Activated CD8-positive, alpha-beta T cell treated with anti-CD3 and anti-CD28 coated beads for 36 hours (primary cell): ENCODE results near the gene SPATA2. TPM values are rescaled to one million over a fixed set of nuclear protein-coding genes. Genes with fewer than 3 reads are reported as not detected.
"Not testable (repeated sequence)": the region's sequence is repeated elsewhere in the genome, so short reads cannot be mapped to it uniquely, and the experiment has no call there.

ENCODE experiments used
- ATAC-seq: fragments of 200-7000 bp; cut with Tn5 transposase; one replicate; pipeline ENCODE4 v1.10.0; 2021; ENCODE audit warnings: mild to moderate bottlenecking, moderate library complexity
- CTCF ChIA-PET: fragments of 350-600 bp; sonication (Branson Sonifier 250); formaldehyde crosslinking; loops from one replicate; lab custom pipeline; 2021; ENCODE audit warnings: antibody characterized with exemption; lab: Charles Lee
- POLR2A ChIA-PET: fragments of 350-600 bp; sonication (Branson Sonifier 250); formaldehyde crosslinking; loops from one replicate; lab custom pipeline; 2021; ENCODE audit warnings: antibody characterized with exemption; lab: Charles Lee
- DNase-seq: peaks from one replicate; pipeline ENCODE4 v3.0.0-alpha.2; 2020
- H3K27ac Mint-ChIP-seq: one replicate; pipeline ENCODE4 v1.8.0; 2021; ENCODE audit warnings: mild to moderate bottlenecking, mixed read lengths
- H3K27me3 Mint-ChIP-seq: one replicate; pipeline ENCODE4 v1.8.0; 2021; ENCODE audit warnings: mixed read lengths
- H3K36me3 Mint-ChIP-seq: one replicate; pipeline ENCODE4 v1.8.0; 2021; ENCODE audit warnings: low read depth, mixed read lengths
- H3K4me1 Mint-ChIP-seq: one replicate; pipeline ENCODE4 v1.8.0; 2021; ENCODE audit warnings: low read depth, mixed read lengths
- H3K4me3 Mint-ChIP-seq: one replicate; pipeline ENCODE4 v1.8.0; 2021; ENCODE audit warnings: mild to moderate bottlenecking, moderate library complexity, mixed read lengths
- H3K9me3 Mint-ChIP-seq: one replicate; pipeline ENCODE4 v1.8.0; 2021; ENCODE audit warnings: mixed read lengths
- intact Hi-C: fragments of 100-400 bp; cut with micrococcal nuclease; formaldehyde crosslinking; loops from one replicate; pipeline ENCODE4 v1.10.0; 2022
- total RNA-seq, 2 experiments: library from RNA; stranded (reverse); gene quantifications; one replicate each; pipeline ENCODE4 v1.2.3, GENCODE V29; 2021
- TF ChIP-seq, protein P1 (sequence below): fragments of 200-600 bp; IDR thresholded peaks from one replicate; pipeline ENCODE4 v1.8.0; 2022; ENCODE audit warnings: antibody characterized with exemption, mild to moderate bottlenecking

The SPATA2 gene, protein sequence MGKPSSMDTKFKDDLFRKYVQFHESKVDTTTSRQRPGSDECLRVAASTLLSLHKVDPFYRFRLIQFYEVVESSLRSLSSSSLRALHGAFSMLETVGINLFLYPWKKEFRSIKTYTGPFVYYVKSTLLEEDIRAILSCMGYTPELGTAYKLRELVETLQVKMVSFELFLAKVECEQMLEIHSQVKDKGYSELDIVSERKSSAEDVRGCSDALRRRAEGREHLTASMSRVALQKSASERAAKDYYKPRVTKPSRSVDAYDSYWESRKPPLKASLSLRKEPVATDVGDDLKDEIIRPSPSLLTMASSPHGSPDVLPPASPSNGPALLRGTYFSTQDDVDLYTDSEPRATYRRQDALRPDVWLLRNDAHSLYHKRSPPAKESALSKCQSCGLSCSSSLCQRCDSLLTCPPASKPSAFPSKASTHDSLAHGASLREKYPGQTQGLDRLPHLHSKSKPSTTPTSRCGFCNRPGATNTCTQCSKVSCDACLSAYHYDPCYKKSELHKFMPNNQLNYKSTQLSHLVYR
- total RNA-seq = 1 to 10 TPM; 6.2 to 7.4 TPM

DNA sequence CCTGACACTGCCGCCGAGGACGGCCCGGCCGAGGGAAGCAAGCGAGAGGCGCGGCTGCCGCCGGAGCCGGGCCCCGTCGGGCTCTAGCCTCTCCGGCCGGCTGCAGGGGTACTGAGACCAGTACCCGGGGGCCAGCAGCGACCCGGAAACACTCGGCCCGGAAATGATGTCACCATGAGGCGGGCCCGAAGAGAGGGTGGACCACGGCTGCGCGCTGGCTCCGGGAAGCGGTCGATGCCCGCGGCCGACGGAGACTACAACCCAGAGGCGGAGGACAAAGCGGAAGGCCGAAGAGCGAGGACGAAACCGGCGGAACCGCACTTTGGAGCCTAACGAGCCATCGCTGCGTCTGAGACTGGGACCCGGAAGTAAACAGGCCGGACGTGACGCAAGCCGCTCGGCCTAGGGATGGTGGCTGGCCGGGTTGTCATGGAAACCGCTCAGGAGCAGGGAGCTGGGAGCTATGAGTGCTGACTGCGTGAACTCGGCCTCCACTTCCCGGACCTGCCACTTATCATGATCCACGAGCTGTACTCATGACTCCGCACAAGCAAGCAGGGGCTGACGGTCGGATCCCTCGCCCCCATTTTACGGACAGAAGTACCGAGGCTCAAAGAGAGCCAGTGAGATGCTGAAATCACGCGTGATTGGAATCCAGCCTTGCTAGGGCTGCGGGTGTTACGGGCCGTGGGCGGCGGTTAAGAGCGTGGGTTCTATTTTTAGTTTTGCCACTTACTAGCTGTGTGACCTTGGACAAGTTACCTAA is at the start of gene SPATA2:
SPATA2 (minus strand) TSS at position 150 of the 766 bp plus-strand sequence. CDS start 7,039 bp downstream, outside the sequence.
- TF ChIP-seq, protein P1, sequence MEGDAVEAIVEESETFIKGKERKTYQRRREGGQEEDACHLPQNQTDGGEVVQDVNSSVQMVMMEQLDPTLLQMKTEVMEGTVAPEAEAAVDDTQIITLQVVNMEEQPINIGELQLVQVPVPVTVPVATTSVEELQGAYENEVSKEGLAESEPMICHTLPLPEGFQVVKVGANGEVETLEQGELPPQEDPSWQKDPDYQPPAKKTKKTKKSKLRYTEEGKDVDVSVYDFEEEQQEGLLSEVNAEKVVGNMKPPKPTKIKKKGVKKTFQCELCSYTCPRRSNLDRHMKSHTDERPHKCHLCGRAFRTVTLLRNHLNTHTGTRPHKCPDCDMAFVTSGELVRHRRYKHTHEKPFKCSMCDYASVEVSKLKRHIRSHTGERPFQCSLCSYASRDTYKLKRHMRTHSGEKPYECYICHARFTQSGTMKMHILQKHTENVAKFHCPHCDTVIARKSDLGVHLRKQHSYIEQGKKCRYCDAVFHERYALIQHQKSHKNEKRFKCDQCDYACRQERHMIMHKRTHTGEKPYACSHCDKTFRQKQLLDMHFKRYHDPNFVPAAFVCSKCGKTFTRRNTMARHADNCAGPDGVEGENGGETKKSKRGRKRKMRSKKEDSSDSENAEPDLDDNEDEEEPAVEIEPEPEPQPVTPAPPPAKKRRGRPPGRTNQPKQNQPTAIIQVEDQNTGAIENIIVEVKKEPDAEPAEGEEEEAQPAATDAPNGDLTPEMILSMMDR = no peak
- ATAC-seq (peak; percentile 82), DNase-seq (peak; percentile 97)
- ChIA-PET POLR2A (interaction anchor here (0.6 to 4.2 kb wide), 7 partner anchors 12 to 195 kb away, joined by 3 to 22 read pairs (median 3); partner anchors contain the start of gene RNF114), CTCF (interaction anchor here (0.6 to 1.9 kb wide), 8 partner anchors 12 to 254 kb away, joined by 3 to 11 read pairs (median 5); partner anchors contain the start of gene RNF114)
- intact Hi-C loops = no loop called here
- no peaks in the 10 kb centered on the region for H3K27me3 Mint-ChIP-seq
- no peaks in the 10 kb centered on the region for H3K36me3 Mint-ChIP-seq
- H3K4me3 Mint-ChIP-seq = peak within 1 kb of the TSS; percentile 95
- peak within 1 kb of the TSS; percentile 100 for H3K27ac Mint-ChIP-seq
- peaks cover 30% of the 10 kb centered on the region for H3K4me1 Mint-ChIP-seq
- H3K9me3 Mint-ChIP-seq = no peaks in the 10 kb centered on the region

DNA sequence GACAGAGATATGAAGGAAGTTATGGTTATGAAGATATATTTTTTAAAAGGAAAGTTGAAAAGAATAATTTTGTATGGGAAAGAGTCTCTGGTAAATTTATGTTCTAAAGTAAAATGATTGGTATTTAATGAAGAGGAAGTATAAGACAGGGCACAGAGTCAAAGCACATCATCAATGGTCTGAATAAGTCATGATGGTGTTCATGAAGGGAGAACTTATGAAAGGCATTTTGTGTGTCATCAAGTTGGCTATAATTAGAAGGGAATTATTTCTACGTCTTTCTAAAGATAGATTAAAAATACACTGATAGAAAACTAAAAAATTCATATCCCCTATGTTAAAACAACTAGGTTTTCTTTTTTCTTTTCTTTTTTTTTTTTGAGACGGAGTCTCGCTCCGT is 46.1 kb upstream of the SPATA2 start:
- intact Hi-C loops = no loop called here
- Mint-ChIP-seq H3K36me3 (peaks cover 16% of the 10 kb centered on the region), H3K4me3 (no peak overlapping the region), H3K4me1 (peaks cover 5% of the 10 kb centered on the region), H3K27me3 (no peaks in the 10 kb centered on the region), H3K27ac (no peak overlapping the region), H3K9me3 (no peaks in the 10 kb centered on the region)
- DNase-seq (no peak), ATAC-seq (no peak)
- CTCF ChIA-PET = interaction anchor here (7.2 kb wide), 1 partner anchor 110 kb away, joined by 45 read pairs; no protein-coding TSS in a partner anchor
- TF ChIP-seq, protein P1 = no peak
- POLR2A ChIA-PET = no interaction called here

DNA sequence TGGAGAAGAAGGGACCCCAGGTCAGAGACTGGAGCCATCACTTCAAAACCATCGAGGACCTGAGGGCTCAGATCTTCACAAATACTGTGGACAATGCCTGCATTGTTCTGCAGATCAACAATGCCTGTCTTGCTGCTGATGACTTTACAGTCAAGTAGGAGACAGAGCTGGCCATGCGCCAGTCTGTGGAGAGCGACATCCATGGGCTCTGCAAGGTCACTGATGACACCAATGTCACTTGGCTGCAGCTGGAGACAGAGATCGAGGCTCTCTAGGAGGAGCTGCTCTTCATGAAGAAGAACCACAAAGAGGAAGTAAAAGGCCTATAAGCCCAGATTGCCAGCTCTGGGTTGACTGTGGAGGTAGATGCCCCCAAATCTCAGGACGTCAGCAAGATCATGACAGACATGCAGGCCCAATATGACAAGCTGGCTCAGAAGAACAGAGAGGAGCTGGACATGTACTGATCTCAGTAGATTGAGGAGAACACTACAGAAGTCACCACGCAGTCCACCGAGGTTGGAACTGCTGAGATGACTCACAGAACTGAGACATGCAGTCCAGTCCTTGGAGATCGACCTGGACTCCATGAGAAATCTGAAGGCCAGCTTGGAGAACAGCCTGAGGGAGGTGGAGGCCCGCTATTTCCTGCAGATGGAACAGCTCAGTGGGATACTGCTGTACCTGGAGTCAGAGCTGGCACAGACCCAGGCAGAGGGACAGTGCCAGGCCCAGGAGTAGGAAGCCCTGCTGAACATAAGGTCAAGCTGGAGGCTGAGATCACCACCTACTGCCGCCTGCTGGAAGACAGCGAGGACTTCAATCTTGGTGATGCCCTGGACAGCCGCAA is 42.0 kb upstream of the SPATA2 start:
- H3K4me1 Mint-ChIP-seq, intact Hi-C loops, DNase-seq, POLR2A ChIA-PET, H3K4me3 Mint-ChIP-seq, H3K9me3 Mint-ChIP-seq, H3K27me3 Mint-ChIP-seq, ATAC-seq: not testable (repeated sequence)
- peak overlapping the region; percentile 37 for H3K27ac Mint-ChIP-seq
- CTCF ChIA-PET = interaction anchor here (0.8 to 1.6 kb wide), 4 partner anchors 11 to 114 kb away, joined by 3 to 7 read pairs (median 6); no protein-coding TSS in a partner anchor
- H3K36me3 Mint-ChIP-seq = peaks cover 32% of the 10 kb centered on the region

DNA sequence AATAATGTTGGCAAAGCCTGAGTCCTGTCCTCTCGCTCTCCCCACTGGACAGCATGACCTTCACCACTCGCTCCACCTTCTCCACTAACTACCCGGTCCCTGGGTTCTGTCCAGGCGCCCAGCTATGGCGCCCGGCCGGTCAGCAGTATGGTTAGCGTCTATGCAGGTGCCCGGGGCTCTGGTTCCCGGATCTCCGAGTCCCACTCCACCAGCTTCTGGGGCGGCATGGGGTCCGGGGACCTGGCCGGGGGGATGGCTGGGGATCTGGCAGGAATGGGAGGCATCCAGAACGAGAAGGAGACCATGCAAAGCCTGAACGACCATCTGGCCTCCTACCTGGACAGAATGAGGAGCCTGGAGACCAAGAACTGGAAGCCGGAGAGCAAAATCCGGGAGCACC is 41.4 kb upstream of the SPATA2 start:
- ATAC-seq (no peak), DNase-seq (no peak)
- POLR2A ChIA-PET = no interaction called here
- Mint-ChIP-seq H3K4me3 (no peak overlapping the region), H3K9me3 (no peaks in the 10 kb centered on the region), H3K4me1 (peaks cover 5% of the 10 kb centered on the region), H3K36me3 (peaks cover 36% of the 10 kb centered on the region), H3K27me3 (no peaks in the 10 kb centered on the region), H3K27ac (no peak overlapping the region)
- TF ChIP-seq, protein P1 = no peak
- intact Hi-C loops = no loop called here
- CTCF ChIA-PET = interaction anchor here (1.4 to 1.6 kb wide), 2 partner anchors 22 kb away, joined by 5 to 7 read pairs; no protein-coding TSS in a partner anchor

DNA sequence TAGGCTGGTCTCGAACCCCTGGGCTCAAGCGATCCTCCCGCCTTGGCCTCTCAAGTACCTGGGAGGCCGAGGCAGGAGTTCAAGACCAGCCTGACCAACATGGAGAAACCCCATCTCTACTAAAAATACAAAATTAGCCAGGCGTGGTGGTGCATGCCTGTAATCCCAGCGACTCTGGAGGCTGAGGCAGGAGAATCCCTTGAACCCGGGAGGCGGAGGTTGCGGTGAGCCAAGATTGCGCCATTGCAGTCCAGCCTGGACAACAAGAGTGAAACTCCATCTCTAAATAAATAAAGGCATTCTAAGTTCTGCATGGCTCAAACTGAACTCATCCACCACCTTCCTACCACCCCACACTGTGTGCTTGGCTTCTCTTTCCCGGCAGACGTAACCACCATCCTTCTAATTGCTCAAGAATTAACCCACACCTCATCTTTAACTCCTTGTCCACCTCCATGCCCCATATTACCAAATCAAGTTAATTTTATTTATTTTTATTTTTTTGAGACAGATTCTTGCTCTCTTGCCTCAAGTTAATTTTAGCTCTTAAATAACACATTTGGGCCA is 40.6 kb upstream of the SPATA2 start:
- H3K9me3 Mint-ChIP-seq, H3K4me3 Mint-ChIP-seq, DNase-seq, ATAC-seq, POLR2A ChIA-PET, H3K4me1 Mint-ChIP-seq, H3K27me3 Mint-ChIP-seq, intact Hi-C loops, H3K27ac Mint-ChIP-seq: not testable (repeated sequence)
- CTCF ChIA-PET = interaction anchor here (1.6 kb wide), 1 partner anchor 23 kb away, joined by 5 read pairs; no protein-coding TSS in a partner anchor
- H3K36me3 Mint-ChIP-seq = peaks cover 43% of the 10 kb centered on the region
